ENCODE data around the gene SLC25A12.
"Not testable (repeated sequence)": the region's sequence is repeated elsewhere in the genome, so short reads cannot be mapped to it uniquely, and the experiment has no call there.

SLC25A12 gene

GRCh38 chr2:171792157-171792556 is 101.9 kb downstream of the SLC25A12 start:
- DNase-seq (ENCODE audit: low read depth in 2 of 2, low spot score in 1 of 2): no peak

GRCh38 chr2:171791361-171791760 is 102.7 kb downstream of the SLC25A12 start:
- no peak for DNase-seq (ENCODE audit: low read depth in 2 of 2, low spot score in 1 of 2)

- DNase-seq (ENCODE audit: low read depth in 2 of 2, low spot score in 1 of 2): no peak
These were observed 104.1 kb downstream of the SLC25A12 start for GRCh38 chr2:171789956-171790355.

DNA sequence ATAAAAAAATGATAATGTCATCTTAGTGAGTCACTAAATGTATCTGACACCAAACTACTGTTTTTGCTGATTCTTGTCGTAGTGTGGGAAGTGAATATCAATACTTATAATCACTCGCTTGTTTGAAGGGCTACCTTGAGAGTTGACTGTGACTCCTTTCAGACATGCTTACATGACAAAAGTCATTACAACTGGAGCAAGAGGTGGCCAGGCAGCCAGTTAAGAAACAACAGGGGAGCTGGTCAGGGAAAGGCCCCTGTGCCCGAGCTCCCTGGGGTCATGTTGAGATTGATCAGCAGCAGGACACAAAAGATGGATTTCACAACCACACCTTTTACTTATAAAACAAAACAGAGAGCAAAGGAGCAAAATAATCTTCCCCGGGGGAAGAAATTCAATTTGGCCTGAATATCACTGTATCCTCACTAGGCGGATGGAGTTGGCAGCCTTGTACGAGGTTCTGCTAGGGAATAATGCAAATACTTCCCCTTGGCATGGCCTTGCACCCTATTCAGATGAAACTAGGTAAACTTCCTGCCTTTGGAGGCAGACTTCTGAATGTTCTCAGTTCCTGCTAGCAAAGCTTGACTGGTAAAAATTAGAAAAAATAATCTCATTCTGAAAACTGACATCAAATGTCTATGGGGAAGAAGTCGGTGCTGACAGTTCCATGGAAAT is 105.6 kb downstream of the SLC25A12 start:
- DNase-seq (ENCODE audit: low read depth in 2 of 2, low spot score in 1 of 2): no peak

DNA sequence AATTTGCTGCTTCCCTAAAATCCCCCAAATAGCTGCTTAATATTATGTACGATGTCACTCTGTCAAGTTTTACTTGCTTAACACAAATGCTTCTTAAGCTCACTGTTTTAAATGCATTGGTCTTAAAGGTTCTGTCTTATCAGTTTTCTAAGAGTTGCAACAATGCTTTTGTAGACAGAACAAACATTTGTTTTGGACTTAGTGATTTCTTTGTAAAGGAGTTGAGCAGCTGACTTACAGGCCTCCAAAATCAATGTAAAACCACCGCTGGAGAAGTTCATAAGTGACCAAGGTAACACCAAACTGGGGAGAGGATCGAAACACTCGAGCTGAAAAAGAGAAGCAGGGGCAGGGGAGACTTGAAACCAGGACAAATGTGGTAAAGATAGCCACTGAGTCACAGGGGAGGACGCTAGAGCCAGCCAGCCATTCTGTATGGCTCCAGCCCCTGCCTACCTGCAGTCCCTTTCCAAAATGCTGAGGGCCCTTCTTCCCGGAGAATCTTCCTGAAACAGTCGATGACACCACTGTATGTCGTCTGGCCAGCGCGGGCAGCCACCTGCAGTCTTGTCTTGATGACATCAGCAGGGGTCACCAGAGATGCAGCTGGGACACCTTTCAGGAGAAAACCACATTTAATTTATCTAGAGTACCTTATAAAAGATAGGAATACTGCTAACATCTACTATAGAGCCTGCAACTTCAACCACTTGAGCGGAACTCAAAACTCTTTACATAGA is 106.5 kb downstream of the SLC25A12 start:
- no peak for DNase-seq (ENCODE audit: low read depth in 2 of 2, low spot score in 1 of 2)

- DNase-seq (ENCODE audit: low read depth in 2 of 2, low spot score in 1 of 2): no peak
These were observed 108.6 kb downstream of the SLC25A12 start for GRCh38 chr2:171785450-171785849.

DNA sequence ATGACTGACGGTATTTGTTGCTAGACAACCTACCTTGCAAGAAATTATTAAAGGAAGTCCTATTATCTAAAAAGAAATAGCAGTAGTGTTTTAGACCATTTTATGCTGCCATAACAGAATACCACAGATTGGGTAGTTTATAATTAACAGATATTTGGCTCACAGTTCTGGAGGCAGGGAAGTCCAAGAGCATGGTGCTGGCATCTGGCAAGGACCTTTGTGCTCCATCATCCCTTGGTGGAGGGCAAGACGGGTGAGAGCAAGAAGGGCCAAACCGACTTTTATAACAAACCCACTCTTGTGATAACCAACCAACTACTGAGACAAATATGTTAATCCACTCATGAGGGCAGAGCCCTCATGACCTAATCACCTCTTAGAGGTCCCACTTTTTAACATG is 115.5 kb downstream of the SLC25A12 start:
- DNase-seq (ENCODE audit: low read depth in 2 of 2, low spot score in 1 of 2): no peak

GRCh38 chr2:171774581-171774980 is 119.5 kb downstream of the SLC25A12 start:
- DNase-seq (ENCODE audit: low read depth in 2 of 2, low spot score in 1 of 2): not testable (repeated sequence)

DNA sequence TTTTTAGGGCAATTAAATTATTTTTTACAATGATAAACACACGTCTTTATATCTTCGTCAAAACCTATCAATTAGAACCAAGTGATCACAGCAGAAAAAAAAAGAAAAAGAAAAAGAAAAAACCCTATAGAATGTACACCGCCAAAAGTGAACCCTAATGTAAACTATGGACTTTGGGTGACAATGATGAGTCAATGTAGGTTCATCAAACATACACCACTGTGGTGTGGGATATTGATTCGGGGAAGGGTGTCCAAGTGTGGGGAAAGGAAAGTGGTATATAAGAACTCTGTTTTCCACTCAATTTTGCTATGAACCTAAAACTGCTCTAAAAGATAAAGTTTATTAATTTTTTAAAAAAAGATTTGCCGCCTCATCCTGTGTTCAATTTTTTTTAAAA is 121.7 kb downstream of the SLC25A12 start:
- DNase-seq (ENCODE audit: low read depth in 2 of 2, low spot score in 1 of 2): no peak

GRCh38 chr2:171771463-171771862 is 122.6 kb downstream of the SLC25A12 start:
- no peak for DNase-seq (ENCODE audit: low read depth in 2 of 2, low spot score in 1 of 2)

- DNase-seq (ENCODE audit: low read depth in 2 of 2, low spot score in 1 of 2): no peak
These were observed 130.4 kb downstream of the SLC25A12 start for GRCh38 chr2:171763602-171764001.

GRCh38 chr2:171762879-171763573 is 131.0 kb downstream of the SLC25A12 start:
- DNase-seq (ENCODE audit: low read depth in 2 of 2, low spot score in 1 of 2): no peak

GRCh38 chr2:171761176-171761575 is 132.9 kb downstream of the SLC25A12 start:
- not testable (repeated sequence) for DNase-seq (ENCODE audit: low read depth in 2 of 2, low spot score in 1 of 2)

GRCh38 chr2:171758762-171759161 is 135.3 kb downstream of the SLC25A12 start:
- DNase-seq (ENCODE audit: low read depth in 2 of 2, low spot score in 1 of 2): not testable (repeated sequence)

DNA sequence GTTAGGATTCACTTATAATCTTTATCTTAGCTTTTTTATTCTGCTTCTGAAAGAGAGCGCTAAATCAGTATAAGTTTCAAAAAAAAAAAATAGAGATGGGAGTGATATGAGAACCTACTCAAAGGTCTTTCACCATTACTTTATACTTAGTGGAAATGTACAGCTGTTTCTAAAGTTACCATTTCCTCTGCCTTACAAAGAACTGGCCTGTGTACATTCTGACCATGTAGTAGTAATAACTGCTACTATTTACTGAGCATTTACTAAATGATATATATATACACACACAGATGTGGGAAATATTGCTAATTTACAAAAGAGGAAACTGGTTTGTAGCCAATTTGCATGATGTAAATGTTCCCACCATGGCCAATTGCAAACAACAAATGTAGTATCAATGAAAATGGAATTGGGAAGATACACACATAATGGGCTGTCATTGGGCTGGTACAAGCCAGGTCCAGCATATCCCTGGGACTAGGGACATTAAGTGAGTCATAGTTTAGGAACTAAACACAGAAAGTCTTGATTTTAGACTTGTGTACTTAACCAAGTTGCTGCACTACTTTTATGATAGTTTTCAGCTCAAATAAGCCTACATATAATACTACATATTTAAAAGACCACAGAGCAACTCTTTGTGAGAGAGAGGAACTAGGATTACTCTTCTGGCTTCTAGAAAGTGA is 139.6 kb downstream of the SLC25A12 start:
- DNase-seq (ENCODE audit: low read depth in 2 of 2, low spot score in 1 of 2): no peak

GRCh38 chr2:171747371-171747770 is 146.7 kb downstream of the SLC25A12 start:
- DNase-seq (ENCODE audit: low read depth in 2 of 2, low spot score in 1 of 2): no peak

DNA sequence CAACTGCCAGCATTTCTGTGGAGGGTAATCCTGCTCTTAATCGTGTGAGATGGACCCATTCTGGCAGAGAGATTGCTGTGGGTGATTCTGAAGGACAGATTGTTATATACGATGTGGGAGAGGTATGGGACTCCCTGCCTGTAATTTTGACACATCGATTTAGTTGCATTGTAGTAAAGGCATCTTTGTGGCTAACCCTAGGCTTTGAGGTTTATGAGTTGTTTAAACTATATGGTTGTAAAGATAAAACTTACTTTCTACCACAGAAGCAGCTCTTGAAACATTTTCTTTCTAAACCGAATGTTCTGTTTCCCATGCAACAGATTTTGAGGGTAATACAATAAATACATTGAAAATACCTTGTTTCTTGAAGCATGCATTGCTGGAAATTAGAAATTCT is 148.2 kb downstream of the SLC25A12 start:
- no peak for DNase-seq (ENCODE audit: low read depth in 2 of 2, low spot score in 1 of 2)

DNA sequence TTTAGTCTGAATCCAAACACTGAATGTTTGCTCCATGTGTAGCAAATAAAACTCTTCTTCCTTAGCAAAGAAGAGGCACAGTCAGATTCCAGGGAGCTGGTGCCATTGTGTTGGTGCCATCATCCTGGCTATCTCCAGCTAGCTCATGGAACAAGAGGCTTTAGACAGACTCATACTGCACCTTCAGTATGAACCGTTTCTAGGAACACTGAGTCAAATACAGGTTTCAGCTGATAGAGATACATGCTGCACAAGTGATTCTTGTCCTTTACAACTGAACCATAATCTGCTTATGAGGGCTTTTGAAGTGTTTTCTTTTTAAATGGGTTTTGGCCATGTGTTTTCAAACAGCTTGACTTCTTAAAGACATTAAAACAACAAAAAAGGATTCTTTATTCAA is 148.9 kb downstream of the SLC25A12 start:
- DNase-seq (ENCODE audit: low read depth in 2 of 2, low spot score in 1 of 2): no peak

GRCh38 chr2:171742760-171743159 is 151.3 kb downstream of the SLC25A12 start:
- DNase-seq (ENCODE audit: low read depth in 2 of 2, low spot score in 1 of 2): no peak

DNA sequence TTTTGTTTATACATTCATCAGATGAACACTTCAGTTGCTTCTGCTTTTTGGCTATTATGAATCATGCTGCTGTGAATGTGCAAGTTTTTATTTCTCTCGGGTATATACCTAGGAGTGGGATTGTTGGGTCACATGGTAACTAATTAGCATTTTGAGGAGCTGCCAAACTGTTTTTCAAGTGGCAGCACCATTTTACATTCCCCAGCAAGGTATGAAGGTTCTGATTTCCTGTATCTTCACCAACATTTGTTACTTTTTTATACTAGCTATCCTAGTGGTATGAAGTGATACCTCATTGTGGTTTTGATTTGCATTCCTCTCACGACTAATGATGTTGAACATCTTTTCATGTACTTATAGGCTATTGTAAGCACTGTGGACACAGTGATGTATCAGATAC is 152.9 kb downstream of the SLC25A12 start:
- DNase-seq (ENCODE audit: low read depth in 2 of 2, low spot score in 1 of 2): no peak

DNA sequence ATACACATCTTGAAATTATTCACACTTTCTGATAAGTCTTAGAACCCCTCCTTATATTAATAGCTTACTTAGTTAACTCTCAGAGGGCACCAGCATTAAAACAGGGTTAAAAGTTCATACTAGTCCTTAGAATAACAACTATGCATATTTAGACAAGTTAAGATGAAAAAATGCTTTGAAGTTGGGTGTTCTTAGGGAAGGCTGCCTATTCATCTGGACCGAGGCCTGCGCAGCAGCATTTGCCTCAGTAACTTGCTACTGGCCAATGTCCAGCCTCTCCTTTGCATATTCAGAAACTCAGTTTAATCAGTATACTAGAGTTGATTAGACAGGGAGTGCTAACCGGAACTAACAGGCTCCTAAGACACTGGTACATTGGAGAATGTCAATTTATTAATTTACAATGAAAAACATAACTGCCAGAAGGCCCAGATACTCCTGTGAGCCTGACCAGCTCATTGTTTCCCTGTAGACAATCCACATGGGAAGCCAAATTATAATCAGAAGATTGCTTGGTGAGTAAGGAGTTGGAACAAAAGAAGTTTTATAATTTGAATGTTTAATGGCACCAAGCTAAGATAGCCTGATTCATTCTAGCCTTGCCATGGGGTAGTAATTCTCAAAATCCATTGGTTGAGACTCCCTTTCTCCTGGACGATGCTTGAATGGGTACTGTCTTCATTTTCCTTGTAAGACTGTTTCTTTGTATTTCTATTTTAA is 157.9 kb downstream of the SLC25A12 start:
- no peak for DNase-seq (ENCODE audit: low read depth in 2 of 2, low spot score in 1 of 2)
